ENCODE measurements around the gene TSPO.

The TSPO gene

GRCh38 chr22:43158778-43159483 is 7.6 kb downstream of the TSPO start:
- Histone ChIP-seq H3K9me3 (no peaks in the 10 kb centered on the region), H3K27me3 (no peaks in the 10 kb centered on the region), H3K4me3 (ENCODE audit: low read depth in 1 of 2, low read length in 1 of 2) (no peak overlapping the region), H3K36me3 (peaks cover 68% of the 10 kb centered on the region), H3K27ac (peak overlapping the region; percentile 89), H3K4me1 (ENCODE audit: control insufficient read depth in 1 of 2, insufficient read depth in 1 of 2, low read depth in 1 of 2, low read length in 1 of 2) (peaks cover 53 to 67% of the 10 kb centered on the region in 2 experiments)
- no peak for TF ChIP-seq CTCF (IDR thresholded peaks at IDR 0.05)

- no peaks in the 10 kb centered on the region for H3K9me3 ChIP-seq
- H3K27ac ChIP-seq: peak overlapping the region; percentile 89
- peaks cover 51 to 66% of the 10 kb centered on the region in 2 experiments for H3K4me1 ChIP-seq (ENCODE audit: control insufficient read depth in 1 of 2, insufficient read depth in 1 of 2, low read depth in 1 of 2, low read length in 1 of 2)
- H3K36me3 ChIP-seq: peaks cover 75% of the 10 kb centered on the region
- H3K27me3 ChIP-seq: no peaks in the 10 kb centered on the region
- TF ChIP-seq CTCF (IDR thresholded peaks at IDR 0.05): peak; percentile 40
- H3K4me3 ChIP-seq (ENCODE audit: low read depth in 1 of 2, low read length in 1 of 2): no peak overlapping the region
Observed at GRCh38 chr22:43159484-43160178, 8.3 kb downstream of the TSPO start.

GRCh38 chr22:43160497-43161126 is 9.3 kb downstream of the TSPO start:
- no peak for TF ChIP-seq CTCF (IDR thresholded peaks at IDR 0.05)
- no peak overlapping the region for H3K4me3 ChIP-seq (ENCODE audit: low read depth in 1 of 2, low read length in 1 of 2)
- H3K36me3 ChIP-seq: peaks cover 82% of the 10 kb centered on the region
- H3K27me3 ChIP-seq: no peaks in the 10 kb centered on the region
- no peaks in the 10 kb centered on the region for H3K9me3 ChIP-seq
- H3K27ac ChIP-seq: peak overlapping the region; percentile 89
- H3K4me1 ChIP-seq (ENCODE audit: control insufficient read depth in 1 of 2, insufficient read depth in 1 of 2, low read depth in 1 of 2, low read length in 1 of 2): peaks cover 41 to 56% of the 10 kb centered on the region in 2 experiments

- Histone ChIP-seq H3K4me1 (ENCODE audit: control insufficient read depth in 1 of 2, insufficient read depth in 1 of 2, low read depth in 1 of 2, low read length in 1 of 2) (peaks cover 23 to 36% of the 10 kb centered on the region in 2 experiments), H3K27me3 (no peaks in the 10 kb centered on the region), H3K4me3 (ENCODE audit: low read depth in 1 of 2, low read length in 1 of 2) (no peak overlapping the region), H3K9me3 (no peaks in the 10 kb centered on the region), H3K36me3 (peaks cover 83% of the 10 kb centered on the region), H3K27ac (peak overlapping the region; percentile 78)
- TF ChIP-seq CTCF (IDR thresholded peaks at IDR 0.05): no peak
Observed at GRCh38 chr22:43162412-43163150, 11.2 kb downstream of the TSPO start.

- no peak for TF ChIP-seq CTCF (IDR thresholded peaks at IDR 0.05)
- H3K36me3 ChIP-seq: peaks cover 91% of the 10 kb centered on the region
- H3K27me3 ChIP-seq: no peaks in the 10 kb centered on the region
- H3K4me1 ChIP-seq (ENCODE audit: control insufficient read depth in 1 of 2, insufficient read depth in 1 of 2, low read depth in 1 of 2, low read length in 1 of 2): peaks cover 16 to 29% of the 10 kb centered on the region in 2 experiments
- no peak overlapping the region for H3K4me3 ChIP-seq (ENCODE audit: low read depth in 1 of 2, low read length in 1 of 2)
- peak overlapping the region; percentile 78 for H3K27ac ChIP-seq
- H3K9me3 ChIP-seq: no peaks in the 10 kb centered on the region
Observed at GRCh38 chr22:43163241-43163795, 12.0 kb downstream of the TSPO start.

Data from neutrophil (primary cell).